SJCRH30 (cell line): ENCODE results near the gene BCO1. TPM values are rescaled to one million over a fixed set of nuclear protein-coding genes. Genes with fewer than 3 reads are reported as not detected.
"Not testable (repeated sequence)": the region's sequence is repeated elsewhere in the genome, so short reads cannot be mapped to it uniquely, and the experiment has no call there.

Experiments
- DNase-seq, 2 experiments: peaks; one replicate each; pipeline ENCODE4 v3.0.0-alpha.2; 2015 to 2020
- H3K27ac ChIP-seq: fragments of 250-450 bp; sonication (Bioruptor Pico); 2 replicates; pipeline ENCODE4 v1.5.1; 2020; ENCODE audit warnings: mild to moderate bottlenecking, moderate library complexity
- H3K27me3 ChIP-seq: fragments of 250-450 bp; sonication (Bioruptor Pico); 2 replicates; pipeline ENCODE4 v1.5.1; 2020; ENCODE audit warnings: mild to moderate bottlenecking, moderate library complexity
- H3K36me3 ChIP-seq: fragments of 250-450 bp; sonication (Bioruptor Pico); 2 replicates; pipeline ENCODE4 v1.5.1; 2020; ENCODE audit warnings: mild to moderate bottlenecking, moderate library complexity
- H3K4me1 ChIP-seq: fragments of 250-450 bp; sonication (Bioruptor Pico); 2 replicates; pipeline ENCODE4 v1.5.1; 2020; ENCODE audit warnings: mild to moderate bottlenecking, moderate library complexity
- H3K4me3 ChIP-seq: fragments of 250-450 bp; sonication (Bioruptor Pico); 2 replicates; pipeline ENCODE4 v1.5.1; 2020; ENCODE audit warnings: mild to moderate bottlenecking, moderate library complexity
- H3K9me3 ChIP-seq: fragments of 250-450 bp; sonication (Bioruptor Pico); replicated peaks from 2 replicates; pipeline ENCODE4 v1.5.1; 2020; ENCODE audit warnings: mild to moderate bottlenecking, moderate library complexity
- total RNA-seq: library from RNA; depleted of rRNA; stranded (reverse); fragments of >200 nt; shearing (Covaris generic); gene quantifications from 2 replicates; pipeline ENCODE4 v1.2.3, GENCODE V29; 2014

Gene BCO1
- total RNA-seq, 1 experiment from 2014 or later = not detected

DNA sequence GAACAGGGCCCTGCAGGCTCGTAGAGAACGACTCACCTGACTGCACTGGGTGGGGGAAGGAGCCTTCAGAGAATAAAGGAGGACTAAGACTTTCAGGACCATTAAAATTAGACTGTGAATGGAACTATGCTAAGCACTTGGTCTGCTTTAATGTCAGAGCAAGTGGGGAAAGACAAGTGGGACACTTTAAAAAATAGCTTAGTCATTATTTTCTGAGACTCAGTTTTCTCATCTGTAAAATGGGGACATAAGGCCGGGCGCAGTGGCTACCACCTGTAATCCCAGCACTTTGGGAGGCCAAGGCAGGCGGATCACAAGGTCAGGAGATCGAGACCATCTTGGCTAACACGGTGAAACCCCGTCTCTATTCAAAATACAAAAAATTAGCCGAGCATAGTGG is 19.3 kb upstream of the BCO1 start:
- no peak for DNase-seq
- H3K4me3 ChIP-seq = no peak overlapping the region
- H3K9me3 ChIP-seq = no peaks in the 10 kb centered on the region
- no peaks in the 10 kb centered on the region for H3K27me3 ChIP-seq
- no peaks in the 10 kb centered on the region for H3K36me3 ChIP-seq
- no peak overlapping the region for H3K27ac ChIP-seq
- no peaks in the 10 kb centered on the region for H3K4me1 ChIP-seq

DNA sequence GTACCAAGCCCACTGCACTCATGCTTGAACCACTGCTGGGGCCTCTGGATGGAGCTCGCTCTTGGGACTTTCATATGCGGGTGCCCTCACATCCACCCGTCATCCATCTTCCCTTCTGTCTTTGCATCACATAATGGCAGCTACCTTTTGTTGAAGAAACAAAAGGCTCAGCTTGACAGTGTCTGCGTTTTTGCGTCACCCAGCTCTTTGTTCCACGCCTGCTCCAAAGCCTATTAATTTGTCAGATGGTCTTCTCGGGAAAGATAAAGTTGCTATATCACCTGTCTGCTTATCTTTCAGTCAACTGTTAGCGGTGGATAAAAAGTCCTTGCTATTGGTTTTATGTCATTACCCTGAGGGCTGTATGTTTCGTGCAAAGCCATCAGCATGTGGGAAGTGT is 18.1 kb upstream of the BCO1 start:
- DNase-seq = no peak
- Histone ChIP-seq H3K4me1 (no peaks in the 10 kb centered on the region), H3K27ac (no peak overlapping the region), H3K9me3 (no peaks in the 10 kb centered on the region), H3K4me3 (no peak overlapping the region), H3K36me3 (no peaks in the 10 kb centered on the region), H3K27me3 (no peaks in the 10 kb centered on the region)

DNA sequence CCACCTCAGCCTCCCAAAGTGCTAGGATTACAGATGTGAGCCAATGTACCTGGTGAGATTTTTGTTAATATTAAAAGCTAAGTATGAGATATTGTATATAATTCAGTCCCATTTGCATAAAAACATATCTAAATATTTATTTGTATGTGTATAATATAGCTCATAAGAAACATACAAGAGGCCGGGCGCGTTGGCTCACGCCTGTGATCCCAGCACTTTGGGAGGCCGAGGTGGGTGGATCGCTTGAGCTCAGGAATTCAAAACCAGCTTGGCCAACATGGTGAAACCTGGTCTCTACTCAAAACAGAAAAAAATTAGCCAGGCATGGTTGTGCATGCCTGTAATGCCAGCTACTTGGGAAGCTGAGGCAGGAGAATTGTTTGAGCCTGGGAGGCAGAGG is 16.8 kb upstream of the BCO1 start:
- Histone ChIP-seq H3K4me1 (no peaks in the 10 kb centered on the region), H3K27ac (no peak overlapping the region), H3K27me3 (no peaks in the 10 kb centered on the region)

DNA sequence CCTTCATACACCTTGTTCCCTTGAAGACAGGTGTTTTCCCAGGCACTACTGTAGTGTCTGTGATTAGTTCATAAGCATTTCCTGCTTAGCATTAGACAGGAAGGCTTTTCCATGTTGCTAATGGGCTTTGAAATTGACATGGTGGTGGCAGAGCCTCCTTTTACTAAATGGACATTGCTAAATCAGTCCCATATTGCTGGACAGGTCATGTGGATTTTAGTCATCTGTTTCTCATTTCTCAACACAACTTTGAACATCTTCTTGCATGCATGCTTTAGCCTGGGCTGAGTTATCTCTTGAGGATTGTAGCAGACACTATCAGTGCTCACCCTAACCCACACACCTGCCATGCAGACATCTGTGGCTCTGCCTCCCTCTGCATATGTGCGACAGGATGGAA is 13.7 kb upstream of the BCO1 start:
- Histone ChIP-seq H3K27ac (no peak overlapping the region), H3K36me3 (no peaks in the 10 kb centered on the region), H3K9me3 (no peaks in the 10 kb centered on the region), H3K4me1 (no peaks in the 10 kb centered on the region), H3K27me3 (no peaks in the 10 kb centered on the region), H3K4me3 (no peak overlapping the region)
- no peak for DNase-seq

More for the DNA sequence above, 16.8 kb upstream of the BCO1 start:
- H3K36me3 ChIP-seq = no peaks in the 10 kb centered on the region
- H3K9me3 ChIP-seq = no peaks in the 10 kb centered on the region
- no peak for DNase-seq
- H3K4me3 ChIP-seq = no peak overlapping the region

DNA sequence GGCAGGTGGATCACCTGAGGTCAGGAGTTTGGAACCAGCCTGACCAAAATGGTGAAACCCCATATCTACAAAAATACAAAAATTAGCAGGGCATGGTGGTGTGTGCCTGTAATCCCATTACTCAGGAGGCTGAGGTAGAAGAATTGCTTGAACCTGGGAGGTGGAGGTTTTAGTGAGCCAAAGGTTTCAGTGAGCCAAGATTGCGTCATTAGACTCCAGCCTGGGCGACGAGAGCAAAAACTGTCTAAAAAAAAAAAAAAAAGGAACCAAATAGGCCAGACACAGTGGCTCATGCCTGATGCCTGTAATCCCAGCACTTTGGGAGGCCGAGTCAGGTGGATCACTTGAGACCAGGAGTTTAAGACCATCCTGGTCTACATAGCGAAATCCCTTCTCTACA is 12.8 kb upstream of the BCO1 start:
- H3K4me3 ChIP-seq, DNase-seq, H3K4me1 ChIP-seq, H3K9me3 ChIP-seq, H3K36me3 ChIP-seq, H3K27ac ChIP-seq, H3K27me3 ChIP-seq: not testable (repeated sequence)

DNA sequence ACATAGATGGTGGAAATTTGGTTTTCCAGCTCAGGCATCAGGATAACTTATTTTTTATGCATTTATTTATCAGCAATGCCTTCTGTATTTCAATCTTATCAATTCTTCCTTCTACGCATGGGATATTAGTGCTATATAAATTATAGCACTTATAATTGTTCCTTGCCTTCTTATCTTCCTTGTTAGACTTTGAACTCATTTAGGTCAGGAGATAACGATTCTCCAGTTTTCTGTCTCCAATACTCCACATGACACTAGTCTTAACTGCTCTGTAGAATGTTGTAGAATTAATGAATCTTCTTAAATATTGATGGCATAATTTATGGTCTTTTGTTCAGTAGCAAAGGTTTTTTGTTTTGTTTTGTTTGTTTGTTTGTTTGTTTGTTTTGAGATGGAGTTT is 10.7 kb upstream of the BCO1 start:
- Histone ChIP-seq H3K36me3 (no peaks in the 10 kb centered on the region), H3K4me1 (no peaks in the 10 kb centered on the region), H3K27me3 (no peaks in the 10 kb centered on the region), H3K9me3 (no peaks in the 10 kb centered on the region), H3K4me3 (no peak overlapping the region), H3K27ac (no peak overlapping the region)
- DNase-seq = no peak

DNA sequence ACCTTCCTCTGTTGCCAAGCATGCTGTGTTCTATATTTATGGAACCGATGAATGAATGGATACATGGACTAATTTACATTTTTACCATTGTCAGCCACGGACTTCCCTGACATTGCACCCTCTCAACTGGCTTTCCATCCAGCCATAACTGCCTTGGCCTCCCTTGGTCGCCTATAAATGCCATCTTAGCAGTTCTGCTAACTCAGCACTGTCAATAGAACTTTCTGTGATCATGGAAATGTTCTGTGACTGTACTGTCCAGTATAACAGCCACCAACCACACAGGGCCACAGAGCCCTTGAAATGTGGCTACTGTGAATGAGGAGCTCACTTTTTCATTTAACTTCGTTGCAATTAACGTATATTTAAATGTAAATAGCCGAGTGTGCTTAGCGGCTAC is 8.7 kb upstream of the BCO1 start:
- DNase-seq = no peak
- H3K27me3 ChIP-seq = no peaks in the 10 kb centered on the region
- H3K9me3 ChIP-seq = no peaks in the 10 kb centered on the region
- no peak overlapping the region for H3K27ac ChIP-seq
- no peaks in the 10 kb centered on the region for H3K36me3 ChIP-seq
- H3K4me3 ChIP-seq = no peak overlapping the region
- no peaks in the 10 kb centered on the region for H3K4me1 ChIP-seq

DNA sequence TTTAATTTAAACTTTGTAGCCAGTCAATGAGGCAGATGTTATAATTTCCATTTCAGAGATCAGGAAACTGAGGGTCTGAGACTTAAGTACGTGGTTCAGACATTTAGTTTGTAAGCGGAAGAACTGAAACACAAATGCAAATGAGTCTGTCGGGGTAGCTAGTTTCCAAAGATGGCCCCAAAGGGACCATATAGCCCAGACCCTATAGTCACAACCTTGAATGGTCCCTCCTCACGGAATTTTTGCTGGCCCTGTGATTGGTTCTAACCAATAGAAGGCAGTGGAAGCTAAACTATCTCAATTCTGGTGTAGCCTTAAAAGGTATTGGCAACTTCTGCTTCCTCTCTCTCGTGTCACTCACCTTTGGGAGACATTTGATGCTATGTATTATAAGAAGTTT is 7.5 kb upstream of the BCO1 start:
- Histone ChIP-seq H3K4me1 (no peaks in the 10 kb centered on the region), H3K9me3 (no peaks in the 10 kb centered on the region), H3K27ac (no peak overlapping the region), H3K36me3 (no peaks in the 10 kb centered on the region), H3K4me3 (no peak overlapping the region), H3K27me3 (no peaks in the 10 kb centered on the region)
- DNase-seq = no peak

DNA sequence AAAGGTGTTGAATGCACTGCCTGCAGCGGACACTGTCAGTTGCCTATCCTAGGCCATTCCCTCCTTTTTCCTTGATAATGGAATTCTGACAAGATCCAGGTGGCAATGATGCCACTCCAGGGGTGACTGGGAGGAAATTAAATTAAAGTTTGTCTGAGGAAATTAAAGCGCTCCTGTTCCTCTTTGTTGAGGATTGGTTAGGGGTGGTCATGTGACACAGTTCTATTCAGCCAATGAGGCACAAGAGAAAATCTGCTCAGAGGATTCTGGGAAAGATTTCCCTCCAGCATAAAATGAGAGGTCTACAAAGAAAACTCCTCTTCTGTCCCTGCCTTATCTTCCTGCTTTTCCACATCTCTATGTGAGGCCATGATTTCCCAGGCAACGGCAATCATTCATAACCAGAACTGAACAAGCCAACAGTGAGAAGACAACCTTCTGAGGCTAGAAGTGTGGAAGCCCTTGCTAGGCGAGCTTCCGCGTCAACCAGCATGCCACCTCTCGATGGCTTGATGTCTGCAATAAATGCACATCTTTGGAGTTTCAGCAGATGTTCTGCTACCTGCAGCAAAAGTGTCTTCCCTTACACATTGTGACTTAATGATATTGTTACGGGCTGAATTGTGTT is 5.6 kb upstream of the BCO1 start:
- Histone ChIP-seq H3K27me3 (no peaks in the 10 kb centered on the region), H3K36me3 (no peaks in the 10 kb centered on the region), H3K27ac (no peak overlapping the region), H3K4me1 (peaks cover 3% of the 10 kb centered on the region; the same call in 1 of the 2 replicates), H3K9me3 (no peaks in the 10 kb centered on the region), H3K4me3 (no peak overlapping the region)
- no peak for DNase-seq

DNA sequence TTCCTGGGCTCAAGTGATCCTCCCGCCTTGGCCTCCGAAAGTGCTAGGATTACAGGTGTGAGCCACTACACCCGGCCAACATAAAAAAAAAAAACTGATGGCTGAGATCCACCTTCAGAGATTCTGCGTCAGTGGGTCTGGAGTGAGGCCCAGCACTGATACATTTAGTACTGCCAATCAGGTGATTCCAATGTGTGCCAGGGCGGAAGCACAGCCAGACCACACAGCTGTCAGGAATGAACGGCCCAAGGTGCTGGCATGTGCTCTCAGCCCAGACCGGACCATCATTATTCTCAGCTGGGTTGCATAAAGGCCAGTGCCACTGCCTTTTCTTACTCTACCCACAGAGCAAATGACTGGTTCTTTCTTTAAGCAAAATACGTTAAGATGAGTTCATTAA is 1.2 kb upstream of the BCO1 start:
- Histone ChIP-seq H3K4me3 (peak overlapping the region; percentile 19; the same call in 1 of the 2 replicates), H3K36me3 (no peaks in the 10 kb centered on the region), H3K27ac (no peak overlapping the region; the same call in 1 of the 2 replicates), H3K9me3 (no peaks in the 10 kb centered on the region), H3K4me1 (peaks cover 15% of the 10 kb centered on the region), H3K27me3 (no peaks in the 10 kb centered on the region)
- peak; percentile 6 to 20 for DNase-seq

DNA sequence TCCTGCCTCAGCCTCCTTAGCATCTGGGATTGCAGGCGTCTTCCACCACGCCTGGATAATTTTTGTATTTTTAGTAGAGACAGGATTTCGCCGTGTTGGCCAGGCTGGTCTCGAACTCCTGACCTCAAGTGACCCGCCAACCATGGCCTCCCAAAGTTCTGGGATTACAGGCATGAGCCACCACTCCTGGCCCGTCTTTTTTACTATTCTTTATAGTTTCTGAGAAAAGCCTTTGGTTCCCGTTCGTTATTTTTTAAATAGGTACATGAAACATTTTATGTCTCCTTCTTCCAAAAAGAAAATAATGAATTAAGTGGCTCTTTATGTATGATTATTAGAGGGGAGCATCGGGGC is 570 bp upstream of the BCO1 start:
- Histone ChIP-seq H3K27ac (peak overlapping the region; percentile 91), H3K27me3 (no peaks in the 10 kb centered on the region), H3K4me1 (peaks cover 15% of the 10 kb centered on the region), H3K36me3 (no peaks in the 10 kb centered on the region), H3K4me3 (peak overlapping the region; percentile 19), H3K9me3 (no peaks in the 10 kb centered on the region)
- DNase-seq = no peak

DNA sequence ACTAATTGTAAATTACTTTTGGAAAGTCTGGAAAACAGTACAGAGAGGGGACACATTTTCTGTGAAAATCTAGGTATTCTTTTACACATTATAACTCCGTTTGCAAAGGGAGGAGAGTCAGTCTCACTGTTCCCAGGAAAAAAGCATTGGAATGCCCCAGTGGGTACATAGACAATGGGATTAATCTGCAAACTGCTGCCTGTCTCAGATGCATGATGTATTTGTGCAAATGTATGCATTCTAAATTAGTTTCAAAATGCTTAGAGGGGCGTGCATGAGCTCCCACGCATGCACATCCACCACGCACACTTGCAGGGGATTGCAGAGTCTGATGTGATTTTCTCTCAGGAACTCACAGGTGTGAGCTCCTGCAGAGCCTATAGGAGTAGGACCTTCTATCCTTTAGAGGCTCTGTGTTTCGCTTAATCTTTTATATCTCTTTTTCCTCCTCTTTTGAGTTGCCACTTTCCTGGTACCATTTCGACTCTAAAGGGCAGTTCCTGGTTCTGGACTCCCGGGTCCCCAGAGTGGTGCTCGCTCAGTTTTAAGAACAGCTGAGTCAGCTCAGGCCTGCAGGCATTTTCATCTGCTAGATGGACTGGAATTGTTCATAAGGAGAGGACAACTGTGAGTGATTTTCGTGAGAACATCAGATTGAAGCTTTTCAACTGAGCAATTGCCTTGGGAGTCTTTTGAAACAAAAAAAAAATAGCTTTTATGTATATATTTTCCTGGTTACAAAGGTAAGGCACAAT is 1.1 kb downstream of the BCO1 start:
- H3K4me3 ChIP-seq = no peak overlapping the region
- peak overlapping the region; percentile 91 for H3K27ac ChIP-seq
- H3K27me3 ChIP-seq = no peaks in the 10 kb centered on the region
- H3K4me1 ChIP-seq = peaks cover 15% of the 10 kb centered on the region
- H3K9me3 ChIP-seq = no peaks in the 10 kb centered on the region
- DNase-seq = peak in 1 of 2 experiments; percentile 13
- no peaks in the 10 kb centered on the region for H3K36me3 ChIP-seq

DNA sequence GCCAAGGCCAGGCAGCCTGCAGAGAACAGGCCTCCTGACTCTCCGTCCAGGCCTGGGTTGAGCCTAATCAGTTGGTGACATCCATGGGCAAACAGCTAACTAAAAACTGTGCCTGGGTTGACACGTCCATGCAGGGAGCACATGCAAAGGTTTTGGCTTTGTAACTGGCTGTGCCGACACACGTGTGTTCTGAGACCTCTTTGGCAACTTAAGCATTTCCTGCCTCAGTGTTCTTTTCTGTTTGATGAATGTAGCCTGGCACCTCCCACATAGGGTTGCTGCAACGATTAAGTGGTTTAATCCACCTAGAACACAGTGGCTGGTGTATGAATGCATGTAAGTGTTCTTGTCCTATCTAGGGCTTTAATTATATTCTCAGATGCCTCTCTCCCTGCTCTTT is 3.2 kb downstream of the BCO1 start:
- no peak for DNase-seq
- Histone ChIP-seq H3K4me3 (no peak overlapping the region), H3K4me1 (peaks cover 15% of the 10 kb centered on the region), H3K36me3 (no peaks in the 10 kb centered on the region), H3K27ac (no peak overlapping the region), H3K27me3 (no peaks in the 10 kb centered on the region), H3K9me3 (no peaks in the 10 kb centered on the region)

DNA sequence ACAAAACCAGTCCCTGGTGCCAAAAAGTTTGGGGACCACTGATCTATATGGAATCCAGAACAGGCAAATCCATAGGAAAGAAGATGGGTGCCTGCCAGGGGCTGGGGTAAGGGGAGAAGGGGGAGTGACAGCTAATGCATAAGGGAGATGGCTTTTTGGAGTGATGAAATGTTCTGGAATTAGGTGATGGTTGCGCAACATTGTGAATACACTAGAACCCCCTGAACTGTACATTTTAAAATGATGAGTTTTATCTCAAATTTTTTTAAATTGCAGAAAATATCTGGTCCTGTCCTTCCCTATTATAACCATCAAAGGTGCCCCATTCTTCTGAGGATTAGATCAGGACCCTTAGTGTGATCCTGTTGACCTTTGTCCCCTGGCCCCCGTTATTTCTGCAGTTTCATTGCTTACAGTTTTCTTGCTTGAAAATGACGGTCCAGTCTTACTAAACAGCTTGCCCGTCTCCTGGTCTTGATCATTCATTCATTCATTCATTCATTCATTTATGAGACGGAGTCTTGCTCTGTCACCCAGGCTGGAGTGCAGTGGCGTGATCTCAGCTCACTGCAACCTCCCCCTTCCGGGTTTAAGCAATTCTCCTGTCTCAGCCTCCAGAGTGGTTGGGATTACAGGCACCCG is 4.6 kb downstream of the BCO1 start:
- no peak overlapping the region for H3K27ac ChIP-seq
- DNase-seq = no peak
- peaks cover 10% of the 10 kb centered on the region for H3K4me1 ChIP-seq
- H3K27me3 ChIP-seq = no peaks in the 10 kb centered on the region
- no peak overlapping the region for H3K4me3 ChIP-seq
- H3K36me3 ChIP-seq = no peaks in the 10 kb centered on the region
- no peaks in the 10 kb centered on the region for H3K9me3 ChIP-seq

DNA sequence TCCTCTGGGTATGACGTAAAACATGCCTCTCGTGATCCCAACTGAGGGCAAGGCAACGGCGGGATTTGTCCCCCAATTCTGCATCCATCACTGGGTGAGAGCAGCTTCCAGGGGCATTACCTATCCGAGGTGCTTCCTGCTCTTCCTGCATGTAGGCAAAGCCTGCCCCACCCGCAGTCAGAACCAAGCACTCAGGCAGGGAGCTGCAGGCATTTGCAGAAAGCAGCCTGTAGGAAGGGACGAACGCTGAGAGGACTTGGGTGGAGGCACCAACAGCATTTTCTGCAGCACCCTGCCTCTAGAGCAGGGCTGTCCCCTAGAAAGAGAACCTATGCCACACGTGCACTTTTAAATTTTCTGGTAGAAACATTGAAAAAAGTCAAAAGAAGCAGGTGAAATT is 5.5 kb downstream of the BCO1 start:
- Histone ChIP-seq H3K9me3 (no peaks in the 10 kb centered on the region), H3K36me3 (no peaks in the 10 kb centered on the region), H3K27me3 (no peaks in the 10 kb centered on the region), H3K4me1 (peaks cover 4% of the 10 kb centered on the region), H3K27ac (no peak overlapping the region), H3K4me3 (no peak overlapping the region)
- DNase-seq = no peak
